GM13977 (cell line): ENCODE measurements around the gene VPS13D.

Experiments
- DNase-seq: peaks from one replicate; pipeline ENCODE4 v3.0.0; 2012; ENCODE audit warnings: low spot score
- CTCF ChIP-seq: IDR thresholded peaks from 2 replicates; pipeline ENCODE4 v1.5.1; 2012; ENCODE audit warnings: mild to moderate bottlenecking, control low read depth; ENCODE audit not compliant: insufficient read depth; ENCODE audit errors: extremely low read depth, missing control alignments
- in situ Hi-C: fragments of 300-500 bp; cut with MboI; formaldehyde crosslinking; loops from one replicate; pipeline ENCODE4 v1.12.0; 2022; ENCODE audit warnings: low sequenced_read_pairs, low pct_unique_long_range_greater_than_20kb, mixed read lengths, inconsistent platforms; ENCODE audit not compliant: unreplicated experiment

Gene VPS13D

GRCh38 chr1:12296016-12296415 lies 66.2 kb downstream of the VPS13D start:
- in situ Hi-C loops = no loop called here
- no peak for DNase-seq
- no peak for TF ChIP-seq CTCF

- peak; percentile 52 for DNase-seq
- in situ Hi-C loops = no loop called here
- TF ChIP-seq CTCF = no peak
Observed at GRCh38 chr1:12296623-12297022, 66.8 kb downstream of the VPS13D start.

GRCh38 chr1:12300706-12301105 lies 70.9 kb downstream of the VPS13D start:
- no peak for TF ChIP-seq CTCF
- in situ Hi-C loops = loop anchor here (25.0 kb wide), 2 partner anchors 312 to 937 kb away; partner anchors contain the start of genes DHRS3 and PRAMEF18
- no peak for DNase-seq

- DNase-seq = no peak
- in situ Hi-C loops = loop anchor here (25.0 kb wide), 2 partner anchors 311 to 936 kb away; partner anchors contain the start of genes DHRS3 and PRAMEF18
- TF ChIP-seq CTCF = no peak
Observed at GRCh38 chr1:12301518-12302237, 71.8 kb downstream of the VPS13D start.

- no peak for TF ChIP-seq CTCF
- no peak for DNase-seq
- in situ Hi-C loops = loop anchor here (25.0 kb wide), 2 partner anchors 309 to 934 kb away; partner anchors contain the start of genes DHRS3 and PRAMEF18
Observed at GRCh38 chr1:12302798-12303447, 73.1 kb downstream of the VPS13D start.

- no peak for DNase-seq
- TF ChIP-seq CTCF = no peak
- in situ Hi-C loops = loop anchor here (25.0 kb wide), 2 partner anchors 307 to 932 kb away; partner anchors contain the start of genes DHRS3 and PRAMEF18
Observed at GRCh38 chr1:12305377-12305776, 75.5 kb downstream of the VPS13D start.
